GM20000 (cell line): Measurements from ENCODE around the gene COPB2.

Experiments
- DNase-seq: peaks from one replicate; pipeline ENCODE4 v3.0.0; 2012; ENCODE audit warnings: low spot score
- TF ChIP-seq, protein P1 (sequence below): IDR thresholded peaks from 2 replicates; pipeline ENCODE4 v1.5.1; 2012; ENCODE audit warnings: mild to moderate bottlenecking, control low read depth; ENCODE audit errors: extremely low read depth, missing control alignments

Gene COPB2

GRCh38 chr3:139355476-139355875, 34.0 kb downstream of the COPB2 start:
- TF ChIP-seq, protein P1, sequence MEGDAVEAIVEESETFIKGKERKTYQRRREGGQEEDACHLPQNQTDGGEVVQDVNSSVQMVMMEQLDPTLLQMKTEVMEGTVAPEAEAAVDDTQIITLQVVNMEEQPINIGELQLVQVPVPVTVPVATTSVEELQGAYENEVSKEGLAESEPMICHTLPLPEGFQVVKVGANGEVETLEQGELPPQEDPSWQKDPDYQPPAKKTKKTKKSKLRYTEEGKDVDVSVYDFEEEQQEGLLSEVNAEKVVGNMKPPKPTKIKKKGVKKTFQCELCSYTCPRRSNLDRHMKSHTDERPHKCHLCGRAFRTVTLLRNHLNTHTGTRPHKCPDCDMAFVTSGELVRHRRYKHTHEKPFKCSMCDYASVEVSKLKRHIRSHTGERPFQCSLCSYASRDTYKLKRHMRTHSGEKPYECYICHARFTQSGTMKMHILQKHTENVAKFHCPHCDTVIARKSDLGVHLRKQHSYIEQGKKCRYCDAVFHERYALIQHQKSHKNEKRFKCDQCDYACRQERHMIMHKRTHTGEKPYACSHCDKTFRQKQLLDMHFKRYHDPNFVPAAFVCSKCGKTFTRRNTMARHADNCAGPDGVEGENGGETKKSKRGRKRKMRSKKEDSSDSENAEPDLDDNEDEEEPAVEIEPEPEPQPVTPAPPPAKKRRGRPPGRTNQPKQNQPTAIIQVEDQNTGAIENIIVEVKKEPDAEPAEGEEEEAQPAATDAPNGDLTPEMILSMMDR = no peak
- no peak for DNase-seq

DNA sequence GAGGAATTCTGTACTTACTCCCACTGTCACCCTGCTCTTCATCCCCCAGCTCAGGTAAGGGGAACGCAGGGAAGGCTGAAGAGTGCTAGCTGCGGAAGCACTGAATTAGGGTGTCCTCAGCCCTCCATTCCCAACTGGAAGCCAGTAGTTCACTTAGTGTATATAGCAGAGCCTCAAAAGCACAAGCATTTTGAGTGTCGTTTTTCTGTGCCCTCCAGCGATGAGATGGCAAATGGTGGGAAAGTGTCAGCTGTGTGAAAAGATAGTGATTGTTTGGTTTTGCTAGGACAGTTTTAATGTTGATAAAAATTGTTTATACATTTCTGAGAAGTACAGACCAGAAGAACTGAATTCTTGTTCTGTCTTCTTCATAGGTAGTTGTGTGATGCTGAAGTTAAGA, 34.8 kb downstream of the COPB2 start:
- TF ChIP-seq, protein P1 = no peak
- no peak for DNase-seq

DNA sequence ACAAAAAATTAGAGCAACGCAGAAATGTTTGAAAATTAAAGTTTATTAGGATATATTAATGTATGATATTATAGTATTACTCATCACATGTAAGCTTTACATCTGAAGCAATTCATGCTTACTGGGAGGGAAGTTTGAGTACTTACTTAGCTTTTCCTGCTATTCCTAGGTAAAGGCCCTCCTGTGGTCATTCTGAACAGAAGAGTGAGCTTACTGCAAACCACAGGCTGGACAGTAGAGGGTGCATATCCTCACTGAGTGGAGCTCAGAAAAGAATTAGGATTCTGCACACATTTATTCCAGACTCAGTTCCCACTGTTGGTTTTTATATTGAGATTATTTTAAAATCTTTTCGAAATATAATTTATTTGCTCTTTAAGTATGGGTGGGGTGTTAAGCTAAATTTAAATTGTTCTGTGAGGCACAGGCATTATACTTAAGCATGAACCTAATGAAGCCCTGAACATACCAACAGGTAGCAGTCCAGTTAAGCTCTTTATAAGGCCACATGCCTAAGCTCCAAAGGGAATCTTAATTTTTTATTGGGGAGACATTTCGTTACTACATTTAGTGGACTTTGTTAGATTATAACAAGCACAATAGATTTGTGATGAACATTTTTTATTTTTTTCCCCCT, 35.4 kb downstream of the COPB2 start:
- no peak for DNase-seq
- TF ChIP-seq, protein P1 = no peak

GRCh38 chr3:139346771-139347170, 42.7 kb downstream of the COPB2 start:
- DNase-seq = no peak

GRCh38 chr3:139343895-139344856, 45.3 kb downstream of the COPB2 start, which contains the start of gene MRPS22:
Gene MRPS22 (plus strand): TSS chr3:139344020. CDS start chr3:139344027, 7 bp downstream.
- DNase-seq = peak; percentile 88
- TF ChIP-seq, protein P1 = no peak

More at GRCh38 chr3:139346771-139347170, 42.7 kb downstream of the COPB2 start:
- TF ChIP-seq, protein P1 = no peak

- DNase-seq = no peak
- TF ChIP-seq, protein P1 = no peak
Measured at GRCh38 chr3:139342054-139342453, 47.4 kb downstream of the COPB2 start.

- no peak for DNase-seq
- TF ChIP-seq, protein P1 = no peak
Measured at GRCh38 chr3:139340784-139341183, 48.7 kb downstream of the COPB2 start.
